HepG2 (cell line): Measurements from ENCODE around the gene SEC61B. TPM values are rescaled to one million over a fixed set of nuclear protein-coding genes. Genes with fewer than 3 reads are reported as not detected.

Source experiments
- ATAC-seq: fragments of 200-7000 bp; cut with Tn5 transposase; 3 replicates; pipeline ENCODE4 v1.9.1; 2020; ENCODE audit warnings: mild to moderate bottlenecking, moderate library complexity
- BruUV-seq: library from RNA; stranded (reverse); fragments of 400-500 nt; replicated peaks from 2 replicates; lab custom pipeline; 2021; lab: Mats Ljungman, UMichigan
- CTCF ChIA-PET: fragments of 300-600 bp; formaldehyde crosslinking; extraction: SDS; loops from one replicate; lab custom pipeline; 2021; ENCODE audit warnings: low total read pairs, inconsistent platforms, low intra/inter-chr PET ratio; lab: Yijun Ruan, JAX
- POLR2A ChIA-PET: fragments of 350-600 bp; sonication (Branson Sonifier 250); formaldehyde crosslinking; loops from one replicate; lab custom pipeline; 2020; ENCODE audit warnings: antibody characterized with exemption, inconsistent platforms; lab: Yijun Ruan, JAX
- DNase-seq: peaks from one replicate; pipeline ENCODE4 v3.0.0-alpha.2; 2015; ENCODE audit warnings: low spot score
- FAIRE-seq: peaks from 3 replicates; lab custom pipeline; 2011; peaks lifted over from hg19 to GRCh38; lab: Jason Lieb, UNC
- H2AFZ ChIP-seq: one replicate; pipeline ENCODE4 v1.6.1; 2011; ENCODE audit warnings: low read length, inconsistent platforms
- H3K27ac ChIP-seq: fragments of 300-600 bp; 3 replicates; pipeline ENCODE4 v1.8.0; 2011; ENCODE audit warnings: mixed run types, mild to moderate bottlenecking, mixed read lengths, low read length, inconsistent platforms; ENCODE audit not compliant: insufficient read depth; ENCODE audit errors: extremely low read length
- H3K27me3 ChIP-seq, 2 experiments: fragments of 200-600 bp in 1 of 2; 2 replicates in 1 of 2; 3 replicates in 1 of 2; pipeline versions ENCODE4 v1.6.0 to v1.8.0; 2011; ENCODE audit warnings: low read length in 2 of 2, mild to moderate bottlenecking in 2 of 2, moderate library complexity in 2 of 2, inconsistent platforms in 1 of 2; ENCODE audit not compliant: insufficient read depth in 2 of 2, control insufficient read depth in 1 of 2
- H3K36me3 ChIP-seq, 2 experiments: fragments of 200-600 bp in 1 of 2; replicated peaks in 1 of 2; 2 replicates in 1 of 2; 3 replicates in 1 of 2; pipeline versions ENCODE4 v1.5.1 to v1.8.0; 2011; ENCODE audit warnings: low read length in 2 of 2, inconsistent platforms in 1 of 2; ENCODE audit not compliant: insufficient read depth in 2 of 2, control insufficient read depth in 1 of 2
- H3K4me1 ChIP-seq: 2 replicates; pipeline ENCODE4 v1.5.1; 2012; ENCODE audit warnings: low read length, inconsistent platforms; ENCODE audit not compliant: insufficient read depth
- H3K4me2 ChIP-seq: 2 replicates; pipeline ENCODE4 v1.6.0; 2011; ENCODE audit warnings: low read depth, low read length, inconsistent platforms
- H3K4me3 ChIP-seq, 3 experiments: fragments of 200-600 bp in 1 of 3; sonication (generic), shearing (Covaris generic) in 1 of 3; replicated peaks in 1 of 3; 2 replicates each; pipeline ENCODE4 v1.5.1; 2011 to 2016; ENCODE audit warnings: low read length in 3 of 3, inconsistent platforms in 2 of 3, low read depth in 2 of 3, mild to moderate bottlenecking in 2 of 3, control low read depth in 1 of 3, mixed read lengths in 1 of 3; ENCODE audit not compliant: insufficient read depth in 1 of 3
- H3K79me2 ChIP-seq: one replicate; pipeline ENCODE4 v1.6.1; 2011; ENCODE audit warnings: low read length, inconsistent platforms; ENCODE audit not compliant: insufficient read depth
- H3K9ac ChIP-seq: 2 replicates; pipeline ENCODE4 v1.6.0; 2011; ENCODE audit warnings: mild to moderate bottlenecking, low read depth, low read length, inconsistent platforms; ENCODE audit not compliant: insufficient read depth
- H3K9me3 ChIP-seq: 2 replicates; pipeline ENCODE4 v1.5.1; 2012; ENCODE audit warnings: mild to moderate bottlenecking, low read length
- H4K20me1 ChIP-seq: 2 replicates; pipeline ENCODE4 v1.6.0; 2011; ENCODE audit warnings: inconsistent platforms, mild to moderate bottlenecking, low read length, moderate library complexity; ENCODE audit not compliant: insufficient read depth
- E2F2 ChIP-seq: sonication (generic); formaldehyde crosslinking; IDR thresholded peaks from 2 replicates; pipeline ENCODE4 v1.4.0; 2020; ENCODE audit warnings: missing genetic modification reagents, borderline replicate concordance
- EP300 ChIP-seq, 3 experiments: sonication (generic) in 1 of 3; formaldehyde crosslinking in 1 of 3; IDR thresholded peaks; 2 replicates each; pipeline versions ENCODE4 v1.5.1 to v1.6.1; 2011 to 2020; ENCODE audit warnings: low read depth in 2 of 3, low read length in 2 of 3, borderline replicate concordance in 1 of 3, improper control_type of control experiment in 1 of 3, mild to moderate bottlenecking in 1 of 3, missing genetic modification reagents in 1 of 3, moderate library complexity in 1 of 3
- KLF6 ChIP-seq: IDR thresholded peaks from 2 replicates; pipeline ENCODE4 v1.8.0; 2016; ENCODE audit warnings: missing biosample characterization, missing genetic modification reagents
- NBN ChIP-seq: fragments of 450-650 bp; conservative IDR thresholded peaks from 2 replicates; pipeline ENCODE4 v1.6.1; 2017
- SP1 ChIP-seq, 2 experiments: fragments of 450-650 bp in 1 of 2; sonication (generic) in 1 of 2; formaldehyde crosslinking in 1 of 2; IDR thresholded peaks; 2 replicates each; pipeline versions ENCODE4 v1.4.0 to v1.6.1; 2016 to 2020; ENCODE audit warnings: missing genetic modification reagents in 1 of 2
- ZBTB3 ChIP-seq: sonication (generic); formaldehyde crosslinking; IDR thresholded peaks from 2 replicates; pipeline ENCODE4 v1.4.0; 2020; ENCODE audit warnings: low read depth, mild to moderate bottlenecking, moderate library complexity, missing genetic modification reagents, borderline replicate concordance
- ZBTB43 ChIP-seq: sonication (generic); formaldehyde crosslinking; conservative IDR thresholded peaks from 2 replicates; pipeline ENCODE4 v1.4.0; 2020; ENCODE audit warnings: missing genetic modification reagents
- ZFP37 ChIP-seq: sonication (generic); formaldehyde crosslinking; IDR thresholded peaks from 2 replicates; pipeline ENCODE4 v1.4.0; 2020; ENCODE audit warnings: missing genetic modification reagents, borderline replicate concordance
- ZNF12 ChIP-seq: sonication (generic); formaldehyde crosslinking; IDR thresholded peaks from 2 replicates; pipeline ENCODE4 v1.5.0; 2020; ENCODE audit warnings: missing genetic modification reagents
- ZNF292 ChIP-seq: sonication (generic); formaldehyde crosslinking; IDR thresholded peaks from 2 replicates; pipeline ENCODE4 v1.8.1; 2022; ENCODE audit warnings: mild to moderate bottlenecking, low read depth, missing genetic modification reagents, borderline replicate concordance
- ZNF382 ChIP-seq: sonication (generic); formaldehyde crosslinking; IDR thresholded peaks from 2 replicates; pipeline ENCODE4 v1.5.0; 2020; ENCODE audit warnings: missing genetic modification reagents, mild to moderate bottlenecking, borderline replicate concordance
- WGBS: methylation state at CpG from one replicate; pipeline ENCODE4 v1.1.6; 2017; ENCODE audit warnings: low lambda C conversion rate; 5-methylcytosine and 5-hydroxymethylcytosine counted together
- in situ Hi-C: cut with HindIII; loops from 2 replicates; pipeline ENCODE4 v1.10.0; 2017; ENCODE audit warnings: low pct_unique_long_range_greater_than_20kb; ENCODE audit not compliant: extremely low pct_ligation_motif_present
- intact Hi-C: fragments of 100-400 bp; cut with micrococcal nuclease; formaldehyde crosslinking; loops from one replicate; pipeline ENCODE4 v1.10.0; 2022; ENCODE audit not compliant: unreplicated experiment
- polyA plus RNA-seq, 8 experiments: library from polyadenylated mRNA; depleted of rRNA in 3 of 8; stranded (reverse) in 7 of 8; unstranded in 1 of 8; fragments of >200 nt; fragmentation: Illumina TruSeq in 4 of 8; extraction: Trizol in 4 of 8; gene quantifications; 2 replicates each; pipeline versions ENCODE4 v1.2.1 to v1.2.3, GENCODE V29; 2011 to 2016; ENCODE audit warnings: low read depth in 4 of 8, missing spikeins in 1 of 8, mixed read lengths in 1 of 8; ENCODE audit not compliant: insufficient read depth in 1 of 8
- total RNA-seq, 5 experiments: library from RNA; depleted of rRNA; stranded (reverse); fragments of >200 nt; fragmentation: Illumina TruSeq; extraction: Trizol; gene quantifications; 2 replicates each; pipeline ENCODE4 v1.2.3, GENCODE V29; 2016; ENCODE audit warnings: low read depth in 1 of 5

Gene SEC61B
- total and polyA plus RNA-seq, 2 of the 13 experiments (the other 11 are each of a cell fraction or from before 2014, with no cell fraction given), result 191 to 368 TPM

GRCh38 chr9:99181621-99182020 lies 40.5 kb upstream of the SEC61B start:
- 56% methylated on average over 4 of the region's 4 CpGs for WGBS
- ChIA-PET CTCF (no interaction called here), POLR2A (no interaction called here)
- Histone ChIP-seq H3K4me3 (no peak overlapping the region), H3K27me3 (peaks cover 0 to 23% of the 10 kb centered on the region in 2 experiments; a peak in 2 of 5 replicates), H3K9ac (no peak overlapping the region), H3K79me2 (no peaks in the 10 kb centered on the region), H3K4me1 (peaks cover 24% of the 10 kb centered on the region), H2AFZ (no peak overlapping the region), H3K9me3 (no peaks in the 10 kb centered on the region), H3K36me3 (no peaks in the 10 kb centered on the region), H4K20me1 (no peaks in the 10 kb centered on the region), H3K4me2 (no peak overlapping the region), H3K27ac (no peak overlapping the region)
- in situ Hi-C loops, result loop anchor here (10.0 to 25.0 kb wide), 2 partner anchors 623 to 831 kb away; no protein-coding TSS in a partner anchor
- TF ChIP-seq ZNF292 (CRISPR knock-in tag) (no peak), SP1 (IDR thresholded peaks at IDR 0.05) (no peak), SP1 (CRISPR knock-in tag; IDR thresholded peaks at IDR 0.05) (no peak), ZNF382 (CRISPR knock-in tag) (no peak), E2F2 (CRISPR knock-in tag) (no peak), ZBTB43 (no peak), KLF6 (CRISPR knock-in tag) (no peak), ZBTB3 (CRISPR knock-in tag) (no peak), NBN (no peak), ZFP37 (CRISPR knock-in tag) (no peak), ZNF12 (CRISPR knock-in tag) (no peak), EP300 (IDR thresholded peaks at IDR 0.05; ENCODE audit: low read depth in 2 of 2, low read length in 2 of 2) (no peak), EP300 (CRISPR knock-in tag; IDR thresholded peaks at IDR 0.05; ENCODE audit: borderline replicate concordance) (no peak)
- no TSS peak for BruUV-seq
- no peak for FAIRE-seq
- ATAC-seq, result no peak
- intact Hi-C loops, result loop anchor here (5.0 to 10.0 kb wide), 2 partner anchors 83 to 626 kb away; no protein-coding TSS in a partner anchor
- no peak for DNase-seq
